ENCODE data around the gene CTDSPL.
"Not testable (repeated sequence)": the region's sequence is repeated elsewhere in the genome, so short reads cannot be mapped to it uniquely, and the experiment has no call there.

CTDSPL gene

DNA sequence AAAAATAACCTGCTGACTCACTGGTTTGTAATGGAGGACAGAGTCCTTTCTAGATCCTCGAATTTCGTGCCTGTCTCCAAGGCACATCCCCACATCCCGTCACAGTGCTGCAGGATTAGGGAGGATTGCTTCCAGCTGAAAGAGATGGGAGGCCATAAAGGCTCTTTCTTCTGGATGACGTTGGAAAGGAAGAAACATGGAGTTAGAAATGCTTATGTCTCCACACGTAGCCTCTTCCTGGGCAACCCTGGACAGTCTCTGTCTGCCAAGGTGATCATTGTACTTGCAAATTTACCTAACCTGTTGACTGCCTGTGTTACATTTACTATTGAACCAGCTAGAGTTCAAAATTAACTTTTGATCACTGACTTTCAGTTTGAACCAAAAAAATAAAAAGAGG is 101.3 kb downstream of the CTDSPL start:
- no peak for DNase-seq (ENCODE audit: low read depth in 2 of 3, low spot score in 2 of 3)

DNA sequence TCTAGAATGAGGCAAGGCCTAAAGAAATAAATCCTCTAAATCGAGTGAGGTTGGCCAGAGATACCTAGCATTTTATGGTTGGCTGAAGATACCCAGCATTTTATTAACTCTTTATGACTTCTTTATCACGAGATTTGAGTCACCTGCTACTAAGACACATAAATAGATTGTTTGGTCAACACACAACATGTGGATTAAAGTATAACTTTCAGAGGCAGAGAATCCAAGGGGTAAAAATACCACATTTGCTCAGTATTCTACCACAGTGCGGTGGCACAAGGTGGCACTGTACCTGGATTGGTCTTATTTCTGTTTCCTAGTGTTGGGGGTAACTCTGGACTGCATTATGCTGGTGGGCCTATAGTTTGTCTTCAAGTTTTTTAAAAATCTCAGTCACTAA is 102.0 kb downstream of the CTDSPL start:
- DNase-seq (ENCODE audit: low read depth in 2 of 3, low spot score in 2 of 3) = no peak

DNA sequence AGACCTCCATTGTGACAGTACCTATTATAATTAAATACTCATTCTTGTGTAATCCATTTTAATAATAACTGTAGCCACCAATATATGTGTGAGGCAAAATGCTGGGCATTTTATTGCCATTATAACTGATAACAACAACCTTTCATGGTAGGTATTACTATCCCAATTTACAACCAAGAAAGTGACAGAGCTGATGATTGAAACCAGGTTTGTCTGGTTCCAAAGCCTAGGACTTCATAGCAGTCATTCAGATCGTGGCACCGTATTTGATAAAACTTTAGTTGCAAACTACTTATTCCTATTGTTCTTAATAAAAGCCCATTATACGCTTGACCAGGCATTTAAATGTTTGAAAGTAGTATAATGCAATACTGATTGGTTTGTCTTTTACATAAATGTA is 102.5 kb downstream of the CTDSPL start:
- no peak for DNase-seq (ENCODE audit: low read depth in 2 of 3, low spot score in 2 of 3)

DNA sequence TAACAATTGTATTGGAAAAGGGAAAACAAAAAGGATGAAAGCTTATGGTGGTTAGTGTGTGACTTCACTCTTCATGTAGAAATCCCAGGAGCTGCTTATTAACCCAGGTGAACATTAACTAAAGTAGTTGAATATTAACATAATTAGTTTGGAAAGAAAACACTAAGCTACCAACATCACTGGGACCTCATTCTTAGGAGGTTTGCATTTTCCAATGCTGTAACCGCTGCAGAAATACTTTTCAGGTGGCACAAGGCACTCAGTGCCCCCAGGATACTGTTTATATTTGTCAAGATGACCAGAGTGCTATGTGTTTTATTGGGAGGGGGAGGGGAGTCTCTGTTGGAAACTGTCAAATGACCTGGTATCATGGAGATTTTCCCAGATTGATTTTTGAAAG is 103.0 kb downstream of the CTDSPL start:
- DNase-seq (ENCODE audit: low read depth in 2 of 3, low spot score in 2 of 3) = no peak

DNA sequence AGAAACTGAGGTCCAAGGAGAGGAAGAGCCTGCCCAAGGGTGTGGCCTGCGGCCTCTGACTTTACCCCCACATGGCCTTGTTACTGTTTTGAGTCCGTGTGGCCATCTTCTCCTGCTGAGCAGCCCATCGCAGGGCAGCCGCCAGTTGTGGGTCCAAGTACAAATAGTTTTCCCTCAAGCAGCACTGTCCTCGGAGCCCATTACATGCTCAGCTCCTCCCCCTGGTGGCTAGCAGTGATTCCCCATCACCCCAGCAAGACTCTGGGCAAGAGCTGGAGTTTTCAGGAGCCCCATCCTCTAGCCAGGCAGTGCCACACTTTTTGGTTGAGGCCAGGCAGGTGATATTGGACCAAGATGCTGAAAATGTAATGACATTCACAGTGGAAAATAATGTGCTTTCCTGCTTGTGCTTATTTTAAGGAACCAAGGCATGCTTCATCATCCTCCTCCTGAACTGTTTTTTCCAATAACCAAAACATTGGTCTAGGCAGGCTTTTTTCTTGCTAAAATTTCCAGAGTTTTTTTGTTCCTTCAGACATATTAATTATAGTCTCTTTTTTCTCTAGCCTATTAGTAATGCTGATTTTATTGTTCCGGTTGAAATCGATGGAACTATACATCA is 105.7 kb downstream of the CTDSPL start:
- peak in 2 of 3 experiments; percentile 26 to 29 for DNase-seq (ENCODE audit: low read depth in 2 of 3, low spot score in 2 of 3)

DNA sequence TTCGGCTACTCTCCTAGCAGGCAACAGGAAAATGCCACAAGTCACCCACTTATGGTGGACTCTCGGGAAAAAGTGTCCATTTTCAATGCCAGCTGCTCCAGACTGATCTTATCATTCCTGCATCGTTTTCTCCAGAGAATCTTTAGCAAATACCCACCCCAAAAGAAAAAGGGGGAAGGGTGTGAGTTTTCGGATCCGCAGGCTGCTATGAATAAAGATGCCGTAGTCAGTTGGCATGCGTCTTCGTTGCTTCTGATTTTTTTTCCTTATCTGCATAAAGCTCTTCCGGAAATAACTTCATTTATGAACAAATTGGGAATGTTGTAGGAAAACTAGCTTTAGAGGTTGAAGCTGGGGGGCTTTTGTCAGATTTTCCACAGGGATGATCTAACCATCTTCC is 106.5 kb downstream of the CTDSPL start:
- DNase-seq (ENCODE audit: low read depth in 2 of 3, low spot score in 2 of 3) = no peak

DNA sequence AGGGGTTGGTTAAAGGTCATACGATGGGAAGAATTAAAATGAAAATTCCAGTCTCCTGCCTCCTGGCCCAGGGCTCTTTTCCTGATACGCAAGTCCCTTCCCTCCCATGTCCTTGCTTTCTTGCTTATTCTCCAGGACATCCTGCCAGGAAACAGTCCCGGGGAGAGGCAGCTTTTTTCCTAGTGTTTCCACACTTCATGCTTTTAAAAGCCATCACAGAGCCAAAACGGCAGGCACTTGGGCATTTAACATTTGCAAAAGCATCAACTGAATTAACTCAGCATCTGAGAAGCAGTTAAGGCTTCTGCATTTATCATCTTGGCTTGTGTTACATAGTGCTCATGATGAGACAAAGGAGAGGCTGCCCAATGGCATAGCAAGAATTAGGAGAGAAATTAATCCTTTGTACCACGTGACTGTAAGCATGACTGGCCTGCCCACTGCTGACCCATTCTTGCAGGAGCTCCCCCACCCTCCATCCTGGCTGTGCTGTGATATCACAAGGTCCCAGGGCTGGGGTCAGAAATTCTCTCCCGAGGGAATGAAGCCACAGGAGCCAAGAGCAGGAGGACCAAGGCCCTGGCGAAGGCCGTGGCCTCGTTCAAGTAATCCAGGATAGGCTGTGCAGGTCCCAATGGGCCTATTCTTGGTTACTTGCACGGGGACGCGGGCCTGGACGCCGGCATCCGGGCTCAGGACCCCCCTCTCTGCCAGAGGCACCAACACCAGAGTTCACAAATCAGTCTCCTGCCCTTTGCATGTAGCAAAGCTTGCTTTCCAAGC is 107.3 kb downstream of the CTDSPL start:
- no peak for DNase-seq (ENCODE audit: low read depth in 2 of 3, low spot score in 2 of 3)

DNA sequence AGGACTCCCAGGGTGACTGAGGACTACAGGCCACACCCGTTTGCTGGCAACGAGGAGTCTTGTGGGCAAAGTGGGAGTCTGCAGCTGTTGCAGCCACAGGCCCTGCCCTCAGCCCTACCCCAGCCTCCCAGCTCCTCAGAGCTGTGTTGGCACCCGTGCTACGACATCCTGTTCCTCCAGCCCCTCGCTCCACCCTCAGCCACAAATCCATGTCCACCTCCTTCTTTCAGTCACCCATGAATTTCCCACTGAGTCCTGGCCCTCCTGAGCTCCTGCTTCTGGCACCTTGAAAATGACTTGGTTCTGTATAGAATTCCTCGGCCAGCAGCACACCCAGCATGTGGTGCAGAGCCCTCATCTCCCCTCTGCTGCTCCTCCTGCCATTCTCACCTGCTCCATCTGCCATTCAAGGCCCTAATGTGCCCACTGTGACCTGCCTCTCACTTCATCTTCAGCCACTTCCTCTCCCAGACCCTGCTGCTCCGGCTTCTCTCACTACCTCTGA is 108.0 kb downstream of the CTDSPL start:
- DNase-seq (ENCODE audit: low read depth in 2 of 3, low spot score in 2 of 3) = no peak

DNA sequence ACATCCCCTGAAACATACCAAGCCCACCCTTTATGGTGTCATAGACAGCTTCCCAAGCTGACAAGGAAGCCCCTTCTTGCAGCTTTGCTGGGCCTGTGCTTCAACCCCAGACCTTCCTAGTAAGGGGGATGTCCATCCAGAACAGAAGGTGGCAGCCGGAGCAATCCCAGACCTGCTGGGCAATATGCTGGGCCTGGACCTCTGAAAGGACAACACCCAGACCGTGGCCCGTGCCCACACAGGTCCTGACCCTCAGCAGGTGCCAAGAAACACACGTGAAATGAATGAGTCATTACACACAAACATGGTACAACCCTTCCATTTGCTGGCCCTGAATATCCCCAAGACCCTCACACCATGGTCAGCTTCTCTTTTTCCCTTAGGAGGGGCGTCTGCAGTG is 109.1 kb downstream of the CTDSPL start:
- no peak for DNase-seq (ENCODE audit: low read depth in 2 of 3, low spot score in 2 of 3)

DNA sequence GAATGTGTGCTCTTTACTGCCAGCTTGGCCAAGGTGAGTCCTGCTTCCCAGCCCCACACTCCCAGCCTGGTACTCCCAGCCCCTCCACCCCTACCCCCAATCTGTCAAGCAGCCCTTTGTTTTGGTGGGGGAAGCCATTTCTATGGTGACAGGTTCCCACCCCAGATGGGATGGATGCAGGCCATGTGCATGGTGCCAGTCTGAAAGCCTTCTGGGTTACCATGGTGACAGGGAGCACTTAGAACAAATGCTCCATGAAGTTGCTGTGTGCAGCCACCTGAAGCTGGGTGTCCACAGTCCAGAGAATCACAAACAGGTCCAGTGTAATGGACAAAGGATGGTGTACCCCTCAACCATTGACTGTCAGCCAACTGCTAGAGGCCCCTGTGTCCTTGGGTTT is 109.8 kb downstream of the CTDSPL start:
- no peak for DNase-seq (ENCODE audit: low read depth in 2 of 3, low spot score in 2 of 3)

DNA sequence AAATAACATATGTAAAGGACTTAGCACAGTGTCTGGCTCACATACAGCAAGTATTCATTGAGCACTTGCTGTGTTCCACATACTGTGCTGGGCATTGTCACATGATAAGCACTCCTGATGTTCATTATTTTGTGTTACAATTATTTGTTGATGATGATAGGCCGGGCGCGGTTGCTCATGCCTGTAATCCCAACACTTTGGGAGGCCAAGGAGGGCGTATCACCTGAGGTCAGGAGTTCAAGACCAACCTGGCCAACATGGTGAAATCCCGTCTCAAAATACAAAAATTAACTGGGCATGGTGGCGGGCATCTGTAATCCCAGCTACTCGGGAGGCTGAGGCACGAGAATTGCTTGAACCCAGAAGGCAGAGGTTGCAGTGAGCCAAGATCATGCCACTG is 110.4 kb downstream of the CTDSPL start:
- not testable (repeated sequence) for DNase-seq (ENCODE audit: low read depth in 2 of 3, low spot score in 2 of 3)

DNA sequence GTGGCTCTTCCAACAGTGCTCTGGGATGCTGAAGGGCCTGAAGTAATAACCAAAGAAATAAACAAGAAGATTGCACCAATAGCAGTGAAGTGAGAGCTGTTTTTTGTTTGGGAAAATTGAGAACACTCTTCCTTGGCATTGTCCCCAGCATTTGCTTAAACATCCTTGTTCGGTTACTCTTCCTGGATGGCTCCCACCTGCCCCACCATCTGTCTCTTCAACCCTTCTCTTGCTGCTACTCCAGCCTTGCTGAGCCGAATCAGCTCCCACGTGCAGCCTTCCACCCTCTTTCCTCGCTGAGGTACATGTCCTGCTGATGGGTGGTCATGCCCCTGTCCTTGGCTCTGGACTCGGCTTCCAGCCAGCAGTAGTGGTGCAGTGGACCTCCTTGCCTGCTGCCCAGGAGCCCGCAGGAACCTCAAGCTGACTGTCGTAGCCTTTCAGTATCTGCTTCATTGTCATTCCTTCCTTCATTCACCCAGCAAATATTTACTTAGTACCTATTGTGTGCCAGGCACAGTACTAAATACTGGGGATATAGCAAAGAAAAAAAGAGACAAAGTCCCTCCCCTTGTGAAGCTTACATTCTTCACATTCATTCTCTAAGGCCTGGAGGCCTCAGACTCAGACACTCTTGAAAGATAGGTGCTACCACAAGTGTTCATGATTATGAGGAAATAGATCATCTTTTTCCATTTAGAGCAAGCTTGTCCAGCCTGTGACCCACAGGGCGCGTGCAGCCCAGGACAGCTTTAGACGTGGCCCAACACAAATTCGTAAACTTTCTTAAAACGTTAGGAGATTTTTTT is 111.8 kb downstream of the CTDSPL start:
- DNase-seq (ENCODE audit: low read depth in 2 of 3, low spot score in 2 of 3) = no peak

DNA sequence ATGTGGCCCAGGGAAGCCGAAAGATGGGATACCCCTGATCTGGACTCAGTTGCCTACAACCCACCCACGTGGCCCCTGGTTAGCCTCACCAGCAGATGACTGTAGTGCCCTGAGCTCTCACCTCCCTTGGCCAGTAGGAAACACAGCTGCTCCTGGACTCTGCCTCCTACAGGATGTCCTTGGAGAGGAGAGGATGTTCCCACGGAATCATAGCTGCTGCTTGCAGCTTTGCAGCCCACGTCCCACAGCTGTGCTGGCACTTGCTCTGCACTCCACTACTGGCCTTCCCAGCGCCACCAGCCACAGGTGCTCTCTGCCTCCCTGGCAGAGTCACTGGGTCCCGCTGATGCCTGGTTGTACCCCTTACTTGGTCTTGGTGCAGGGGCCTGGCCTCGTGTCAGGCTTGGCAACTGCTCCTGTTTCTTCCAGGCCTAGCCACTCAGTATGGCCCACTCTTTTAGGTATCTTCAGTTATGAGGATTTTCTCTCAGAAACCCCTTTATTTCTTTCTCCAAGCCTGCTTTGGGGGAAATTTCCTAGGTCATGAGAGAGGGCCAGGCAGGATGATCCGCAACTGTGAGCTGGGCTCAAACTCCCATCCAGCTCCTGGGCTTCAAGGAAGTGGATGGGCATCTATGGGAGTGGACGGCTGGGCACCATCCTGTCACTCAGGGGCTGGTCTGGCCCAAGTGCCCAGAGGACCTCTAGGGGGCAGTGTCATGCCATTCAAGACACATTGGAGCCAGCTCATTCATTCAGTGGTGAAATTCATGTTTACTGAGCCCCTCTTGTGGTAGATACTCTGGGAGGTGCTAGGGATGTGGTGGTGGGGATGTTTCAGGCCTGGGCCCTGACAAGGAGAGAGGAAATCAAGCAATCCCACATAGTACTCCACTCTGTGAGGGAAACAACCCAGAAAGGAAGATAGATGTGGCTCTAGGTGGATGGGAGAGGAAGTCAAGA is 112.7 kb downstream of the CTDSPL start:
- DNase-seq (ENCODE audit: low read depth in 2 of 3, low spot score in 2 of 3) = peak in 2 of 3 experiments; percentile 17 to 36

DNA sequence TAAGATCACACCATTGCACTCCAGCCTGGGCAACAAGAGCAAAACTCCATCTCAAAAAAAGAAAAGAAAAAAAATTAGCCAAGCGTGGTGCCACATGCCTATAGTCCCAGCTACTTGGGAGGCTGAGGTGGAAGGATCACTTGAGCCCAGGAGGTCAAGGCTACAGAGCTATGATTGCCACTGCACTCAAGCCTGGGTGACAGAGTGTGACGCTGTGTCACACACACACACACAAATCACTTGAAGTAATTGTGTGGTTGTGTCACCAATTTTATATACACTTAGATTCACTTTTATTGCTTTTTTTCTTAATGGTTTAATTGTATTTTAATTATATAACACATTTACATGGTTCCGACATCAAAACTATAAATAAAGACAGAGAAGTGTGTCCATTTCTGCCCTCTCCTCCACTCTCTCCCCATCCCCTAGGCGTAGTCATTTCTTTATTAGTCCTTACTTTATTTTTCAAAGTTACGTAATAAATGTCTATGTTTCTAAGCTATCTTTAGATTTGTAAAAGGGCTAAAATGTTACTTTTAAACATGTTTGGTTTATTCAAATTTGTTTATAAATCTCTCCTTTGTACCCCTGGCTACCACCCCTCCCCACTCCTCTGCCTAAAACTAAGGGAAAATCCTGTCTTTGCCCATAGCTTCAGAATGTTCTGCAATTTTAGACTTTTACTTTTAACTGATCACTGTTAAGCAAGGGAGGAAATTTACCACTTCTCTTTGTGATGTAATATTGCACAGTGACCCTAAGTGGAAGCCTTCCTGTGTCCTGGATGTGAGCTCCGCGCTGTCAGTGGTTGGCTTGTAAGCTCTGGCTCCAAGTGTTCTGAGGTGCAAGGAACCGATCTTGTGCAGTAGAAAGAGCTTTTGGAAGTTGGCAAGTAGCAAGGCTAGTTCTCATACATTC is 118.1 kb downstream of the CTDSPL start:
- no peak for DNase-seq (ENCODE audit: low read depth in 2 of 3, low spot score in 2 of 3)

DNA sequence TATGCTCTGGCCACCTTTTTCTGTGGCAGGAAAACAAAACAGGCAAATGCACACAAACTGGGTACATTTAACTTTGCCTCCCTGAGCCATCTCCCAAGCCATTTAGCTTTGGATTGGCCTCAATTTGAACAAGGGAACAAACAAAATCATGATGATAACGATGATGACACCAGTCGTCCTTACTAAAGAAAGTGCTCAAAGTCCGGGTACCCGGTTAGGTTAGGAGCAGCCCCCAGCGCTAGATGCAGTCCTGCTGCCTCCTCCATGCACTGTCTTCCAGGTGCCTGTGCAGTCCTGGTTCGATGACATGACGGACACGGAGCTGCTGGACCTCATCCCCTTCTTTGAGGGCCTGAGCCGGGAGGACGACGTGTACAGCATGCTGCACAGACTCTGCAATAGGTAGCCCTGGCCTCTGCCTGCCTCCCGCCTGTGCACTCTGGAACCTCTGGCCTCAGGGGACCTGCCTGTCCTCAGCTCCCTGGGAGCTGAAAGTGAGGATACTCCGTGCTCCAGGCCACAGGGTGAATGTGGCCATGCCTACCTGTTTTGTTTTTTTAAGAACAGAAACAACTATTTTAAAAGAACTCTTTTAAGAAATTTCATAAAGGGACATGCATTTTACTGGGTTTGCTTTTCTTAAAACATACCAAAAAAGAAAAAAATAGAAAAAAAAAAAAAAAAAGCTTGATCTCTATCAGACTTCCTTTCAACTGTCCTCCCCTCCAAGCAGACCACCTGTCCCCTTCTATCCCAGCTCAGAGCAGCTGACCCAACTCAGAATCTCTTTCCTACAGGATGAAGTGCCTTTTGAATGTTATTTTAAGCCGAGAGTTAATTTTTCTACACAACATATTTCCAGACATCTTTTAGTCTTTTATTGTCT is 119.0 kb downstream of the CTDSPL start:
- no peak for DNase-seq (ENCODE audit: low read depth in 2 of 3, low spot score in 2 of 3)

DNA sequence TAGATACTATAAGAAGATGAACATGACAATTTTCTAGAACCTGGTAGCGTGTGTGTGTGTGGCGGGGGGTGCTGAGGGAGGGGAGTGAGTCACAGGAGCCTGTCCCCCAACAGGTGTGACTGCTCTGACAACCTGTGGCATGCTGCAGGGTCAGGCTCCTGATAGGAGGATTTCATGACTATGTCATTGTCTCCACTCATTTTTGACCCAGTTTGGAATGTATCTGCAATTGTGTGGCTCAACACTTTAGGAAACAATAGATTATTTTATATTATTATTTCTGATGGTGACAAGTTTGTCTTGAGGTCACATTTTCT is 119.6 kb downstream of the CTDSPL start:
- no peak for DNase-seq (ENCODE audit: low read depth in 2 of 3, low spot score in 2 of 3)

DNA sequence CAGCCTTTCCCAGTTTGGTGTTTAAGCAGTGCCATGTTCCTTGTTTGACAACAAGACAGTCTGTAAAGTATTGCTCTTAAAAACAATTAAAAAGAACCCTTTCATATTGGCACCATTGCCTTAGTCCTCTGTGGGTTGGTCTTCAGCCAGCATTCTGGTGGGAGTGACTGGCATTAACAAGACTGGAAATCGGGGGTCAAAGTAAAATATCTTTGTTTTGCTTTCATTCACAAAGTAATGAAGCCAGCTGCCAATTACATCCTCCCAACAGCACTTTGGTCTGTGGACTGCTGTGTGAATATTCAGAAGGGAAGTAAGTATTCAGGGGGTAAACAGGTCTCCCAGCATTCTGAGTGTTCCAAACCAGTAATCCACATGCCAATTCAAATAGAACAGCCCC is 120.7 kb downstream of the CTDSPL start:
- no peak for DNase-seq (ENCODE audit: low read depth in 2 of 3, low spot score in 2 of 3)

DNA sequence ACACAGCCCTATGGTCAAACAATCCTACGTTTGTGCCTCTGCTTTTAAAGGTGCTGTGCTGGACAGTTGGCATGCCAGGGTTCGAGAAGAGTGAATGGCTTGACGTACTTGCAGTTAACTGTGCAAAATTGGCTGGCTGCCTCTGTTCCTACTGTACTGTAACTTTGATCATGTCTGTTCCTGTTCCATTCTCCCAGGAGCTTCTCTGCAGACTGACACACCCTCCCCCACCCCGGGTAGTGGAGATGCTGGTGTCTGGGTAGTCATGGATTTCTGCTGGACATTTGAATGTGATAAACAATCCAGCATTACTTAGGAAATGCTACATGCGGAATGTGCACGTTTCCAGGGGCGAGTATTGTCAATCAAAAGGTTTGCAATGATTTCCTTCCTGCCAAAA is 122.4 kb downstream of the CTDSPL start:
- no peak for DNase-seq (ENCODE audit: low read depth in 2 of 3, low spot score in 2 of 3)

DNA sequence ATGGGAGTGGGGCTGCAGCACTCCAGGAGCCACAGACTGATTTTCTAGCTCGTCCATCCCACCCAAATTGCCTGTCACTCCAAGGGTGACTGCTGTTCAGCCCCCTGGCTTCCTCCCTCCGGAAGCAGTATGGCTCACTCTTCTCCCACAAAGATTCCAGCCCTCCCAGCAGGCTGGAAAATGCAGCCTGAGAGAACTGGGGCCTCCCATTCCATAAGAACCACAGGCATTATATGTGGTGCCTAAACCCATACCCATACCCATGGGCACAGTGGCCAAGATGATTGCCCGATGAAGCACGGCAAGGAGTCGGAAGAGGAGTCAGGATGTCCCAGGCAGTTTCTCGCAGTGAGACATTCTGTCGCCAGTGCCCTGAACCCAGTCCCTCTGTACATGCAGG is 122.9 kb downstream of the CTDSPL start:
- DNase-seq (ENCODE audit: low read depth in 2 of 3, low spot score in 2 of 3) = no peak
